Measurements from ENCODE around the gene FHOD3. TPM values are rescaled to one million over a fixed set of nuclear protein-coding genes. Genes with fewer than 3 reads are reported as not detected.

Gene FHOD3
- total and polyA plus RNA-seq, 9 of the 15 experiments (the other 6 are each of a cell fraction or from before 2014, with no cell fraction given), result 0.11 TPM; not detected in 8

GRCh38 chr18:36624451-36625167 lies 327.1 kb downstream of the FHOD3 start:
- WGBS (ENCODE audit: insufficient coverage, low coverage, missing lambda C conversion rate), result 3% methylated on average over 7 of the region's 7 CpGs

More at GRCh38 chr18:36624451-36625167, 327.1 kb downstream of the FHOD3 start:
- Histone ChIP-seq H4K20me1 (replicated peaks; ENCODE audit: control insufficient read depth, insufficient read depth, low read length) (no peaks in the 10 kb centered on the region), H3K9ac (ENCODE audit: insufficient read depth in 1 of 2, low read depth in 2 of 2, low read length in 2 of 2) (no peak overlapping the region), H3K9me3 (replicated peaks; ENCODE audit: control insufficient read depth, insufficient read depth, low read depth, low read length) (no peaks in the 10 kb centered on the region), H3K9me1 (ENCODE audit: control insufficient read depth, insufficient read depth, low read length) (no peaks in the 10 kb centered on the region), H2AFZ (ENCODE audit: low read depth, low read length) (no peak overlapping the region), H3K4me3 (no peak overlapping the region), H3K4me2 (ENCODE audit: insufficient read depth, low read length) (no peak overlapping the region), H3K79me2 (ENCODE audit: control insufficient read depth, insufficient read depth, low read length) (no peaks in the 10 kb centered on the region), H3K27ac (ENCODE audit: extremely low read depth, low read depth, low read length) (no peak overlapping the region), H3K4me1 (replicated peaks in 1 of 2; ENCODE audit: control insufficient read depth in 2 of 2, insufficient read depth in 2 of 2, low read length in 2 of 2) (no peaks in the 10 kb centered on the region), H3K27me3 (ENCODE audit: control insufficient read depth in 2 of 2, insufficient read depth in 2 of 2, low read length in 2 of 2) (peaks cover 0 to 7% of the 10 kb centered on the region in 2 experiments; a peak in 2 of 5 replicates), H3K36me3 (ENCODE audit: control insufficient read depth, insufficient read depth, low read length) (no peaks in the 10 kb centered on the region)
- CTCF ChIA-PET (ENCODE audit: low intra/inter-chr PET ratio), result no interaction called here
- POLR2A ChIA-PET, result interaction anchor here (0.9 kb wide), 1 partner anchor 17 kb away, joined by 3 read pairs; no protein-coding TSS in a partner anchor
- BruUV-seq (replicated peaks), result no TSS peak
- intact Hi-C loops (cut with micrococcal nuclease), result no loop called here
- 0 out of 2 replicates have a peak, but pooled peaks have one; percentile 35 for TF ChIP-seq MEF2D (tag; conservative IDR thresholded peaks at IDR 0.05; ENCODE audit: low read depth)
- no peak for TF ChIP-seq TAL1 (IDR thresholded peaks at IDR 0.05)
- TF ChIP-seq SAP30 (IDR thresholded peaks at IDR 0.05; ENCODE audit: borderline replicate concordance, insufficient read depth, low read depth, low read length, poor library complexity, severe bottlenecking), result no peak
- peak; percentile 61; the same call in 1 of the 2 replicates for TF ChIP-seq MEF2A (IDR thresholded peaks at IDR 0.05; ENCODE audit: control insufficient read depth, low read depth, low read length)
- TF ChIP-seq CTCF (IDR thresholded peaks at IDR 0.05 in 2 of 3, conservative IDR thresholded peaks at IDR 0.05 in 1 of 3; ENCODE audit: insufficient read depth in 2 of 3, low read depth in 1 of 3, low read length in 3 of 3), result peak in 2 of 3 experiments; percentile 7 to 21; a peak in 1 of 6 replicates
- FAIRE-seq, result no peak
- peak in 1 of 4 experiments; percentile 6 for DNase-seq (ENCODE audit: extremely low read depth in 1 of 4, low spot score in 3 of 4)
- in situ Hi-C loops (cut with MboI), result no loop called here
- peak; percentile 66 for ATAC-seq

Data from K562 (cell line).